Esophagus muscularis mucosa (tissue), 4 donors: ENCODE measurements around the gene CST9L. TPM values are rescaled to one million over a fixed set of nuclear protein-coding genes. Genes with fewer than 3 reads are reported as not detected.

ENCODE experiments used
- DNase-seq: peaks from one replicate; pipeline ENCODE4 v3.0.0-alpha.2; 2017; ENCODE audit errors: extremely low spot score
- H3K27ac ChIP-seq, 4 donors: fragments of 200-600 bp; sonication (generic); replicated peaks in 1 of 4; 1 replicate in 3 of 4; 2 replicates in 1 of 4; pipeline ENCODE4 v1.5.1; 2016 to 2019; ENCODE audit warnings: mild to moderate bottlenecking in 1 of 4
- H3K27me3 ChIP-seq, 4 donors: fragments of 200-600 bp; sonication (generic); one replicate each; pipeline versions ENCODE4 v1.5.1 to v1.6.0; 2016 to 2019
- H3K36me3 ChIP-seq, 4 donors: fragments of 200-600 bp; sonication (generic); one replicate each; pipeline ENCODE4 v1.5.1; 2016 to 2019
- H3K4me1 ChIP-seq, 4 donors: fragments of 200-600 bp; sonication (generic); one replicate each; pipeline ENCODE4 v1.5.1; 2016 to 2019
- H3K4me3 ChIP-seq, 4 donors: fragments of 200-600 bp; sonication (generic); 1 replicate in 2 of 4; 2 replicates in 2 of 4; pipeline ENCODE4 v1.5.1; 2016 to 2019; ENCODE audit warnings: mild to moderate bottlenecking in 4 of 4, moderate library complexity in 1 of 4
- H3K9me3 ChIP-seq, 4 donors: fragments of 200-600 bp; sonication (generic); 1 replicate in 3 of 4; 2 replicates in 1 of 4; pipeline ENCODE4 v1.5.1; 2016 to 2019
- CTCF ChIP-seq, 3 experiments: fragments of 200-600 bp in 2 of 3; fragments of 450-650 bp in 1 of 3; sonication (generic) in 2 of 3; IDR thresholded peaks; one replicate each; pipeline ENCODE4 v1.5.1; 2017 to 2019; ENCODE audit warnings: antibody characterized with exemption in 3 of 3, mild to moderate bottlenecking in 2 of 3, moderate library complexity in 1 of 3
- EP300 ChIP-seq: sonication (generic); formaldehyde crosslinking; IDR thresholded peaks from one replicate; pipeline ENCODE4 v1.6.1; 2017; ENCODE audit warnings: antibody characterized with exemption
- POLR2A ChIP-seq: fragments of 450-650 bp; IDR thresholded peaks from one replicate; pipeline ENCODE4 v1.6.1; 2017; ENCODE audit warnings: antibody characterized with exemption, moderate library complexity, mild to moderate bottlenecking, low read depth
- POLR2AphosphoS5 ChIP-seq, 2 donors: sonication (generic); formaldehyde crosslinking; IDR thresholded peaks; one replicate each; pipeline ENCODE4 v1.6.1; 2017; ENCODE audit warnings: antibody characterized with exemption in 2 of 2
- WGBS: methylation state at CpG from one replicate; pipeline ENCODE4 v1.1.5; 2018; 5-methylcytosine and 5-hydroxymethylcytosine counted together
- intact Hi-C: fragments of 100-400 bp; cut with DNase I; formaldehyde crosslinking; loops from one replicate; pipeline ENCODE4 v1.15.1; 2023
- total RNA-seq, 4 donors: library from RNA; depleted of rRNA; stranded (reverse); fragments of >200 nt; gene quantifications; one replicate each; pipeline versions ENCODE4 v1.1.0 to v1.2.1, GENCODE V29; 2016

CST9L gene
- total RNA-seq, 4 donors from 2014 or later = not detected

- Histone ChIP-seq H3K4me3 (no peak overlapping the region), H3K27me3 (peaks cover 0 to 7% (median 0%) of the 10 kb centered on the region in 4 donors), H3K27ac (no peak overlapping the region), H3K4me1 (peaks cover 0 to 3% (median 0%) of the 10 kb centered on the region in 4 donors), H3K36me3 (no peaks in the 10 kb centered on the region), H3K9me3 (no peaks in the 10 kb centered on the region)
- TF ChIP-seq CTCF (IDR thresholded peaks at IDR 0.05) (no peak), EP300 (no peak), POLR2A (no peak), POLR2AphosphoS5 (IDR thresholded peaks at IDR 0.05) (no peak)
- no peak for DNase-seq
- intact Hi-C loops = no loop called here
- 76% methylated on average over 4 of the region's 4 CpGs for WGBS
Measured at GRCh38 chr20:23540624-23541023, 27.7 kb downstream of the CST9L start.

- Histone ChIP-seq H3K27ac (no peak overlapping the region), H3K36me3 (no peaks in the 10 kb centered on the region), H3K4me1 (peaks cover 0 to 3% (median 0%) of the 10 kb centered on the region in 4 donors), H3K4me3 (no peak overlapping the region), H3K9me3 (no peaks in the 10 kb centered on the region), H3K27me3 (peaks cover 0 to 7% (median 0%) of the 10 kb centered on the region in 4 donors)
- WGBS = 71% methylated on average over 3 of the region's 3 CpGs
- intact Hi-C loops = no loop called here
- TF ChIP-seq POLR2A = no peak
- no peak for TF ChIP-seq POLR2AphosphoS5 (IDR thresholded peaks at IDR 0.05)
- TF ChIP-seq EP300 = no peak
- TF ChIP-seq CTCF (IDR thresholded peaks at IDR 0.05) = no peak
- DNase-seq = no peak
Measured at GRCh38 chr20:23537030-23537429, 31.3 kb downstream of the CST9L start.

GRCh38 chr20:23536328-23536974 is 31.8 kb downstream of the CST9L start:
- TF ChIP-seq EP300 (no peak), POLR2AphosphoS5 (IDR thresholded peaks at IDR 0.05) (no peak), POLR2A (no peak), CTCF (IDR thresholded peaks at IDR 0.05) (no peak)
- Histone ChIP-seq H3K27me3 (peaks cover 0 to 7% (median 0%) of the 10 kb centered on the region in 4 donors), H3K36me3 (no peaks in the 10 kb centered on the region), H3K4me1 (peaks cover 0 to 3% (median 0%) of the 10 kb centered on the region in 4 donors), H3K27ac (no peak overlapping the region), H3K4me3 (no peak overlapping the region), H3K9me3 (no peaks in the 10 kb centered on the region)
- WGBS = 77% methylated on average over 2 of the region's 2 CpGs
- no peak for DNase-seq
- intact Hi-C loops = no loop called here

DNA sequence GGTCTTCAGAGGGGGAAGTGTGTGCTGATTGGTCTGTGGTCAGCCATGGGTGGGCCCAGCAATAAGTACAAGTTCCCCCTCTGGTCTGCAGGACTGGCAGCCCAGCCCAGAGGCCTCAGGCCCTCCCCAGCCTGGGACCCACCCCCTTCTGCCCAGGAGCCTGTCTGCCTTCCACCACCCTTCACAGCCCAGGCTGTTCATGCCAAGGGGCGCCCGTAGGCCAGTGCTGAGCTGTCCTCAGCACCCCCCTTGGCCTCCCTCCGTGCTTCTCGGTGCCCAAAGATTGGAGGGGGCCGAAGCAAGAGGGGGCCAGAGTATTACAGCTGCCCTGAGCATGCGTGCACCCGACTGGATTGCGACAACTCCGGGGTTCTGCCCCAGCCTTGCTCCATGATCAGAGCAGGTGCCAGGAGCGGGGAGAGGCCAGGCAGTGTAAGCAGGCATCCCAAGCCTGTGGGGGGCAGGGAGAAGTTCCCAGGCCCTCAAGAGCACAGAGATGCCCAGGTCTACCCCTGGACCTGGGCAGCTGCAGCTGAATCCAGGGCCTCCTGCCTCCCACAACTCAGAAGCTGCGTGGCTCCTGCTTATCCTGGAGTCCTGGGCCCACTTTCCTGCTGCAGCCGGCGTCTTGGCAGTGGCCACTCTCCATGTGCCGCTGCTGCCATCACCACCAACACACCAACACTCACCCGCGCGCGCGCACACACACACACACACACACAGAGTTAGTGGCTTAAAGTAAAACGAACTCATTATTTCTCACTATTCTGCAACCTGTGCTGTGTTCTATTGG is 33.3 kb downstream of the CST9L start:
- Histone ChIP-seq H3K4me1 (peaks cover 0 to 3% (median 0%) of the 10 kb centered on the region in 4 donors), H3K9me3 (no peaks in the 10 kb centered on the region), H3K27ac (no peak overlapping the region), H3K27me3 (peaks cover 0 to 7% (median 0%) of the 10 kb centered on the region in 4 donors), H3K4me3 (no peak overlapping the region), H3K36me3 (no peaks in the 10 kb centered on the region)
- intact Hi-C loops = no loop called here
- TF ChIP-seq POLR2AphosphoS5 (IDR thresholded peaks at IDR 0.05) (no peak), CTCF (IDR thresholded peaks at IDR 0.05) (no peak), POLR2A (no peak)
- WGBS = 70% methylated on average over 10 of the region's 20 CpGs
- no peak for DNase-seq
